GM21390 (cell line): Measurements from ENCODE around the gene GRIK1.

Source experiments
- ATAC-seq: cut with Tn5 transposase; IDR thresholded peaks from one replicate; pipeline ENCODE4 v1.9.1; 2021; ENCODE audit not compliant: unreplicated experiment

The GRIK1 gene

DNA sequence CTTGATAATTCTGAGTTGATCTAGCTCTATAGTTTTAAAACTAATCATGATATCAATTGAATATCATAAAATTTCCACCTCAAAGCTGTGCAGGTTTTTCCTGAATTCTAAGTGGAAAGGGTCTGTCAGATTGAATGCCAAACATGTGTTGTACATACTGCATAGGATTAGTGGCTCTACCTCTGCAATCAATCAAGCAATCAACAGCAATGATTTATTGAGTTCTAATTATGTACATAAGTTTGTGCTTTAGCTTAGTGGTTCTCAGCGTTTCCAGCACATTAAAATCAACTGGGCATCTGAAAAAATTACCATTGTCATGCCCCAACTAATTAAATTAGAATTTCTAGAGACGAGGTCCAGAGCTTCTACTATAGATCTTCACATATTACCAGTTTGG is 389.6 kb downstream of the GRIK1 start:
- no peak for ATAC-seq

DNA sequence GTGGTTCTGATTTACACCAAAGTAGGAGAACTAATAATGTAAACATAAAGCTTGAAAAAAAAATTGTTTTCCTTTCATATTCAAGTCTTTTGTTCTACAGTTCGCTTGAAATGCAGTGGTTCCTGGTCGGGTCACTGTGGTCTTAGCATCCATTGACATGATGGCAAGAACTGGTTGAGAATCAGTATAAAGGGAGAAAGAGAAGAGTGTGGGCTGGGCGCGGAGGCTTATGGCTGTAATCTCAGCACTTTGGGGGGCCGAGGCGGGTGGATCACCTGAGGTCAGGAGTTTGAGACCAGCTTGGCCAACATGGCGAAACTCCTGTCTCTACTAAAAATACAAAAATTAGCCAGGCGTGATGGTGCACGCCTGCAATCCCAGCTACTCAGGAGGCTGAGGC is 390.2 kb downstream of the GRIK1 start:
- no peak for ATAC-seq

DNA sequence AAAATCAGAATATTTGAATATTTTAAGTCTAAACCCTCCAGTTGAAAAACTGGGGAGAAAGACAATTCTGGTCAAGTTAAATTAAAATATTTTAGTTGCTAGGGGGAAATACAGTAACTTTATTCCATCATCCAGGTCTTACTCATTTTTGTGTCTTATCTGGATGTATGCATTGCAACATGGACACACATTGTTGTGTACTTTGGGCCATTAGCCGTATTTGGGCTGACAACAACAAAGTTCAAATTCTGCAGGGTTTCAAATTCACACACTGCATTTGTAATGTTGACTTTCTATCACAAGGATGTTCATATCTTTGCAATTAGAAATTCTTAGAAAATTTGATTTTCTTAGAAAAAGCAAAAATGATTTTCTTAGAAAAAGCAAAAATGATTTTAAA is 391.8 kb downstream of the GRIK1 start:
- ATAC-seq, result no peak

DNA sequence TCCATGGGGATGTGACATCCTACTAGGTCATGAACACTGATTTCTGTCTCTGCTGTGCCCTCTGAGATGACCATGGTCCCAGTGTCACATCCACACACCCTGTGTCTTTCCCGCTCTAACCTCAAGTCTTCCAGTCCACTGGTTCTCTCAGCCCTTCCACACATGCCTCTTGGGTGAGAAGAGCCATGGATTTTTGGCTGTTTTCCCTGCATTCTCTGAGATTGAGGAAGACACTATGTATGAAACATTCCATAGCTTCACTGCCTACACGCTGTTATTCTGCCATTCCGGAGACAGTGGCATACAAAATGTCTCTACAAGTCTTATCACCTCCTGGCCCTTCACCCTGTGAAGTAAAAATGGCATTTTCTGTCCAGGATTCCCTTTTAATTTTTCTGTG is 393.7 kb downstream of the GRIK1 start:
- ATAC-seq, result no peak

GRCh38 chr21:29540289-29540688 is 399.5 kb downstream of the GRIK1 start:
- no peak for ATAC-seq

GRCh38 chr21:29538115-29538514 is 401.7 kb downstream of the GRIK1 start:
- ATAC-seq, result no peak

DNA sequence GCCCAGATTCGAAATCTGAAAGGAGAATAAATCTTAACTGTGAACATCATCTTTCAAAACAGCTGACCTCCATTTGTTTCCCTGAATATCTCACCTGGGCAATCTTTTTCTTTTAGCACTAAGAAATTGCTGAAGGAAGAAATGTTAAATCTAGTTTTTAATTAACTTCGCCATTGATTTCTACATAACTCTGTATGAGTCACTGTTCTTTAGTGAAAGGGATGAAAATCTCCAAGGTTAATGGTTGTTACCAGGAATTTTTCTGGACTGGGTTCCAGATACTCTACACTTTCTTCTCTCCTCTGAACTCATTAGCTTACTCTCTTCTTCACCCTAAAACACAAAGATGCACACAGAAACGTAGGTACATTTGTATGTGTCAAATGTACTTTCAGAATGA is 405.3 kb downstream of the GRIK1 start:
- no peak for ATAC-seq

DNA sequence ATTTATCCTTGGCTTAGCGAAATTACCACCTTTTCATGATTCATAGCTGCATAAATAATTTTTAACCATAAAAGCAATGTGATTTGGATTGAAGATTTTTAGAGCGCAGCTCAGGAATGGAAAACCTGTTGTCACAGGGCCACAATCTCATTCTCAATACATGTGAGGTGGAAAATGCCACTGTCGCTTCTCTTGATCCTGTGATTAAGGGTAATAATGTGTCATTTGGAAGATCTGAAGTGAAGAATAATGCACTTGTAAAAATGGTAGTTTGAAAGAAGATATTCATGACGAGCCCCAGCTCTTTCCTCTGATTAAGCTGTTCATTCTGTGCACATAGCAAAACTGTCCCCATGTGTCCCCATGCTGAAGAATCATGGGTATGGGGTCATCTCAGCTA is 410.7 kb downstream of the GRIK1 start:
- no peak for ATAC-seq

GRCh38 chr21:29526545-29526944 is 413.3 kb downstream of the GRIK1 start:
- no peak for ATAC-seq

DNA sequence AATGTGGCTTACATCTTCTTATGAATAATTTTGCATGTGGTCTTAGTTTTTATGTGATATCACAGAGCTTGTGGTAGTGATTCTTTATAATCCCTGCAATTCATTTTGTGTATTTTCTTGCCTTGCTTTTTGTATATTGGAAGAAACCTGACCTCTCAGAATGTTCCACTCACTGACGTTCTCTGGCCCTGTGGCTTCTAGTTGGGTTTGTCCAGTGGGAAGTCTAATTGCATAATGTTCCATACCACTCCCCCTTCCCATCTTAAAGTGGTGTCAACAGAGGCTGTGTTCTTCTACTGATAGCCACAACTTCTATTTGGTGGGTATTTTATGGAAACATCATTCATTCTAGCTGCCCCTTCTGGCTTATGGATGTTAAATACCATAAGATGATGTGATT is 415.7 kb downstream of the GRIK1 start:
- no peak for ATAC-seq

- no peak for ATAC-seq
Measured at GRCh38 chr21:29523646-29524045, 416.1 kb downstream of the GRIK1 start.

- no peak for ATAC-seq
Measured at GRCh38 chr21:29521872-29522271, 417.9 kb downstream of the GRIK1 start.

DNA sequence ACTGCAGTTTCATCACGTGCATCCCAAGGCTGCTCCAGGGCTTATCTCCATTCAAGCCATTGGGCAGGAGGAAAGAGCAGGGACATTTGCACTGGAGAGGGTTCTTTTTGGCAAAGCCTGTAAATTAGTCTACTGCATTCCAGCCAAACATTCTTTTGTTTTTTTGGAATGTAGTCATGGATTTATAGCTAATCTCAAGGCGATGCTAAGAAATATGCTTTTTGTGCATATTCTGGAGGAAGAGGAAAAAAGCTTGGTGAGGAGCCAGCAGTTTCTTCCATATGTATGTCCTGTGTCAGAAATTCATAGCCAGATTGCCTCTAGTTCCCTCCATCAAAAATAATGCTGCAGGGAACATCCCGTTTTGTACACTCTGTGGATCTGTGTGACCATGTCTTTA is 419.6 kb downstream of the GRIK1 start:
- ATAC-seq, result no peak

DNA sequence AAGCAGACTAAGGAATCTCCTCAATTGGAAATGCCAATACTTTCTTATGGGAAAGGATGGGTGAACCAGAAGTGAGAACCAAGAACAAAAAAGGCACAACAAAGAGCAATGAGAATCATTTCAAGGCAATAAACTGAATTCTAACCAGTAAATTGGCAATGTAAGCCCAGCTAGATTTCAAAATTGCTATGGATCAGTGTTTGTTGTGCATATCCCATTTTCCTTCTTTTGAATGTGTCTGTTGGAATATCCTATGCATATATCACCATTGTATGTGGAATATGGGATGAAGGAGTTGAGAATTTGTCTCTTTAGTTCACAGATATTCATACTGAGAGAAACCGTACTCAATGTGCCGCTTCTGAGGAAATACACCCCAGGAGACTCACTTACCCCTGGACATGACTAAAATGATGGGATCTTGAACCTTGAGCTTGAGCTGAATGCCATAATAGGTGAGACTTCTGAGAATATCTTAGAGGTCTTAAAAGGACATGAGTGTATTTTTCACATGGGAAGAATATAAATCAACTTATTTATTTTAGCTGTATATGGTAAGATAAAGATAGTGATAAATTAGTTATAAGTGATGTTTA is 425.0 kb downstream of the GRIK1 start:
- ATAC-seq, result no peak

GRCh38 chr21:29513535-29513934 is 426.3 kb downstream of the GRIK1 start:
- no peak for ATAC-seq

DNA sequence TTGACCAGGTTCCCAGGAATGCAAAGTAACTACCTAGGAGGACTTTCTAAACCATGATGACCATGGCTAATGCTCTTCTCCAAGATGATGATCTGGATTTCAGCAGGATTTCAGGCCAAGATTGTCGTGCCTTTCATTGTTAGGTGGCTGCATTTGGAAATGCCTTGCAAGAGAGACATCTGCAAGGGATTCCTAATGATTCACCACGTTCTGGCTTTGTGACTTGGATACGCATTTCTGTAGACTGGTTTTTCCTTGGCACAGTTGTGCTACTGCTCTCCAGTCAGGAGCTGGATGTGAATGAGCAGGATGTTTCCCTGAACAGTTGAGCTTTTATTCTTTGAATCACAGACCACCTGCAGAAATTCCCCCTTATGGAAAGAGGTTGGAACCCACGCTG is 428.7 kb downstream of the GRIK1 start:
- ATAC-seq, result no peak

DNA sequence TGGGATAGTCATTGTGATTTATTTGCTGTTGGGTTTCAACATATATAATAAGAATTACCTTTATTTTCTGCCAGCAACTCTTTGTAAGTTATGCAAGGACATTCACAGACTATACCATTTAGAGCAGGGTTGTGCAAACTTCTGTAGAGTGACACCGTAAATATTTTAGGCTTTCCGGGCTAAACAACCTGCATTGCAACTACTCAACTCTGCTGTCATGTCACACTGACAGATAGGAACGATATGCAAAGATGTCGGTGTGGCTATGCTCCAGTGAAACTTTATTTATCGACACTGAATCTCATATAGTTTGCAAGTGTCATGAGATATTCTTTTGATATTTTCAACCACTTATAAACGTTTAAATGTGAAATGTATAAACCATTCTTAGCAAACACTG is 430.7 kb downstream of the GRIK1 start:
- no peak for ATAC-seq

GRCh38 chr21:29508301-29508700 is 431.5 kb downstream of the GRIK1 start:
- no peak for ATAC-seq

DNA sequence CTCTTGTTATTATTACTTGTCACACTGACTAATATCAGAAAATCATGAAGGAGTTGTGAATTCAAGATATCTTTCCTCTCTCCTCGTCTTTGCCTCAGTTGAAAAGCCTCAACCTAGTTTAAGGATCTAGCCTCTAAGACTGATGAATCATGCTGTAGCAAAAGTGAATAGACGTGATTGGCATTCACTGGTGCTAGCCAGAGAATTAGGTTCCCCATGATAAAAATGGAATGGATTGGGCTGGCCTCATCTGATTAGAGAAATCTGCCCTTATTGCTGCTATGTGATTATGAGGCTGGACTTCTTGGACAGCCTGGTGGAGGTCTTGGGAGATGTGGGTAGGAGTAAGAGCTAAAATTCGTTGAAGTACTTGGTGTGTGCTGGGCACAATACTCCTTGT is 432.8 kb downstream of the GRIK1 start:
- no peak for ATAC-seq

DNA sequence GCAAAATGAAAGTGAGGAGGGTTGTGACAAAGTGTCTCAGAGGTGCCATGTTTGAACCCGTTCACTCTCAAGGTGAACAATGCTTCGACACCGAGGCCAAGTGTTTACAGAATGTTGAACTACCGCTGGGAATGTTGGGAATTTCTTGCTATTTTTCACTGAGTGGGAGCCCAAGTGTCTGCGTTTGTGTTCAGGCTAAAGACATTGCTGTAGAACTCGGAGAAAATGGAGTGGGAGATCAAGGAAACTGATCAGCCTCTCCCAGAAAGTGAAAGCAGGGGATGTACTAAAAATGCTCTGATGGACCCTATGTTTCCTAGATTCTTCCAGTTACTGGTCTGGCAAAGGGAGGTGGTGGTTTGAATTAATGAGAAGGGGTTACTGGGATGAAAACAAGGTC is 433.6 kb downstream of the GRIK1 start:
- no peak for ATAC-seq

GRCh38 chr21:29504751-29505321 is 435.0 kb downstream of the GRIK1 start:
- ATAC-seq, result no peak

GRCh38 chr21:29501451-29501850 is 438.3 kb downstream of the GRIK1 start:
- no peak for ATAC-seq

GRCh38 chr21:29499734-29500343 is 440.0 kb downstream of the GRIK1 start:
- ATAC-seq, result no peak
